ENCODE data around the gene VWA7.

VWA7 gene

GRCh38 chr6:31750411-31751022, 26.6 kb downstream of the VWA7 start:
- DNase-seq, result no peak

GRCh38 chr6:31749301-31750036, 27.7 kb downstream of the VWA7 start:
- no peak for DNase-seq

GRCh38 chr6:31744422-31744821, 32.7 kb downstream of the VWA7 start:
- DNase-seq, result no peak

GRCh38 chr6:31742894-31743293, 34.2 kb downstream of the VWA7 start:
- no peak for DNase-seq

- DNase-seq, result no peak
These were observed 35.3 kb downstream of the VWA7 start for GRCh38 chr6:31741815-31742214.

GRCh38 chr6:31740397-31741223, 36.5 kb downstream of the VWA7 start:
- DNase-seq, result no peak

- peak; percentile 100 for DNase-seq
These were observed 37.3 kb downstream of the VWA7 start, which contains the start of gene MSH5 for GRCh38 chr6:31739639-31740396. Gene MSH5 (plus strand): TSS chr6:31740005. CDS start chr6:31740467, 462 bp downstream.

GRCh38 chr6:31737991-31738979, 38.8 kb downstream of the VWA7 start:
- peak; percentile 83 for DNase-seq

GRCh38 chr6:31737315-31737990, 39.7 kb downstream of the VWA7 start:
- DNase-seq, result peak; percentile 50

- no peak for DNase-seq
These were observed 40.3 kb downstream of the VWA7 start for GRCh38 chr6:31736768-31737314.

GRCh38 chr6:31736021-31736767, 40.9 kb downstream of the VWA7 start, which contains the start of gene CLIC1:
Gene CLIC1 (minus strand): TSS chr6:31736530. CDS start chr6:31736300, 230 bp downstream.
- peak; percentile 92 for DNase-seq

GRCh38 chr6:31734821-31735406, 42.2 kb downstream of the VWA7 start:
- DNase-seq, result peak; percentile 67

GRCh38 chr6:31734247-31734820, 42.8 kb downstream of the VWA7 start:
- DNase-seq, result no peak

- no peak for DNase-seq
These were observed 43.4 kb downstream of the VWA7 start for GRCh38 chr6:31733734-31734133.

GRCh38 chr6:31732029-31732428, 45.1 kb downstream of the VWA7 start:
- no peak for DNase-seq

- DNase-seq, result no peak
These were observed 46.5 kb downstream of the VWA7 start for GRCh38 chr6:31730631-31731086.

- DNase-seq, result peak; percentile 96
These were observed 47.0 kb downstream of the VWA7 start for GRCh38 chr6:31729979-31730630.

- DNase-seq, result peak; percentile 94
These were observed 47.6 kb downstream of the VWA7 start for GRCh38 chr6:31729515-31729978.

Data from femur (tissue), 1 donor.